ENCODE results near the gene TMEM50B. TPM values are rescaled to one million over a fixed set of nuclear protein-coding genes. Genes with fewer than 3 reads are reported as not detected.

Gene TMEM50B
- total and polyA plus RNA-seq, 2 of the 8 experiments (the other 6 are each of a cell fraction or from before 2014, with no cell fraction given): 16.8 to 20.5 TPM

GRCh38 chr21:33412832-33413519 is 66.8 kb downstream of the TMEM50B start:
- no peaks in the 10 kb centered on the region for H3K23me2 ChIP-seq (ENCODE audit: low read depth, low read length)
- H2BK15ac ChIP-seq (ENCODE audit: low read length): no peak overlapping the region
- H2BK20ac ChIP-seq (ENCODE audit: low read length): no peak overlapping the region
- ChIA-PET CTCF (ENCODE audit: partially characterized antibody) (interaction anchor here (0.6 to 2.1 kb wide), 5 partner anchors 25 to 215 kb away, joined by 3 to 11 read pairs (median 4); no protein-coding TSS in a partner anchor), POLR2A (ENCODE audit: partially characterized antibody) (interaction anchor here (0.8 to 1.2 kb wide), 3 partner anchors 9 to 51 kb away, joined by 3 to 6 read pairs (median 4); partner anchors contain the start of gene IFNGR2)
- H3K27me3 ChIP-seq (replicated peaks in 1 of 4; ENCODE audit: control insufficient read depth in 3 of 4, extremely low read depth in 1 of 4, insufficient read depth in 3 of 4, low read length in 3 of 4): no peaks in the 10 kb centered on the region
- H3K27ac ChIP-seq (ENCODE audit: low read depth, low read length): no peak overlapping the region
- no peak overlapping the region for H2BK12ac ChIP-seq (ENCODE audit: low read depth, low read length)
- H2AFZ ChIP-seq (ENCODE audit: low read length): no peak overlapping the region
- H4K5ac ChIP-seq (ENCODE audit: insufficient read length, low read depth, low read length): no peak overlapping the region
- H3K79me1 ChIP-seq (ENCODE audit: low read depth, low read length): peaks cover 12% of the 10 kb centered on the region
- H3K79me2 ChIP-seq (ENCODE audit: control insufficient read depth in 1 of 2, insufficient read depth in 2 of 2, low read length in 2 of 2): peaks cover 3 to 69% of the 10 kb centered on the region in 2 experiments
- no peak overlapping the region for H3K14ac ChIP-seq (ENCODE audit: insufficient read length)
- H4K91ac ChIP-seq (replicated peaks; ENCODE audit: insufficient read length, low read length): no peak overlapping the region
- H3K4ac ChIP-seq (replicated peaks; ENCODE audit: insufficient read length, low read depth, low read length): no peak overlapping the region
- no peak overlapping the region for H3K56ac ChIP-seq (replicated peaks; ENCODE audit: insufficient read length, low read depth, low read length)
- H3K18ac ChIP-seq (ENCODE audit: extremely low read depth, low read length): no peak overlapping the region; the same call in 1 of the 2 replicates
- 68% methylated on average over 9 of the region's 9 CpGs; no CpG with 5 or more reads in 1 of the 2 experiments for WGBS, 2 experiments (ENCODE audit: extremely low coverage in 1 of 2, insufficient coverage in 1 of 2, insufficient read length in 1 of 2, insufficient replicate concordance in 2 of 2, low coverage in 1 of 2, low lambda C conversion rate in 2 of 2, missing lambda C conversion rate in 1 of 2)
- H3K36me3 ChIP-seq (ENCODE audit: control insufficient read depth in 2 of 4, insufficient read depth in 4 of 4, low read length in 3 of 4): peaks cover 3 to 14% (median 9%) of the 10 kb centered on the region in 4 experiments; a peak in 5 of 8 replicates
- no peak overlapping the region for H3K4me3 ChIP-seq (ENCODE audit: extremely low read depth in 1 of 4, insufficient read depth in 2 of 4, low read depth in 3 of 4, low read length in 4 of 4)
- H2BK5ac ChIP-seq (ENCODE audit: low read depth, low read length): 0 out of 2 replicates have a peak overlapping the region, but pooled peaks have one; percentile 26
- 0 out of 2 replicates have a peak overlapping the region, but pooled peaks have one; percentile 8 for H2AK5ac ChIP-seq (ENCODE audit: low read depth, low read length)
- H4K20me1 ChIP-seq (replicated peaks in 1 of 2; ENCODE audit: control insufficient read depth in 1 of 2, insufficient read depth in 2 of 2, low read length in 2 of 2): peaks cover 5 to 7% of the 10 kb centered on the region in 2 experiments
- no peak overlapping the region for H3K23ac ChIP-seq (ENCODE audit: insufficient read length)
- peaks cover 4 to 13% (median 7%) of the 10 kb centered on the region in 4 experiments; a peak in 6 of 7 replicates for H3K4me1 ChIP-seq (replicated peaks in 1 of 4; ENCODE audit: control insufficient read depth in 3 of 4, insufficient read depth in 4 of 4, low read length in 3 of 4)
- no peak overlapping the region for H2BK120ac ChIP-seq (replicated peaks; ENCODE audit: low read depth, low read length)
- no peak for DNase-seq (ENCODE audit: low read depth in 1 of 2, low spot score in 2 of 2)
- 0 out of 7 replicates have a peak overlapping the region, but pooled peaks of 1 of the 4 experiments have one; percentile 21 for H3K9ac ChIP-seq (replicated peaks in 1 of 4; ENCODE audit: extremely low read depth in 1 of 4, low read depth in 3 of 4, low read length in 3 of 4)
- no peaks in the 10 kb centered on the region for H3K9me3 ChIP-seq (ENCODE audit: insufficient read depth in 2 of 2, low read depth in 1 of 2, low read length in 1 of 2)
- no peak overlapping the region for H4K8ac ChIP-seq (ENCODE audit: extremely low read depth, insufficient read depth, low read length)
- no peak for FAIRE-seq
- H3K4me2 ChIP-seq (ENCODE audit: insufficient read depth in 1 of 2, low read depth in 2 of 2, low read length in 2 of 2): peak overlapping the region in 1 of 2 experiments; percentile 9; a peak in 1 of 4 replicates
- TF ChIP-seq SIRT6 (IDR thresholded peaks at IDR 0.05; ENCODE audit: low read length): no peak
- no peak for TF ChIP-seq KDM4A (IDR thresholded peaks at IDR 0.05; ENCODE audit: low read depth, low read length, severe bottlenecking)
- no peak for TF ChIP-seq RAD21 (IDR thresholded peaks at IDR 0.05 in 1 of 2, conservative IDR thresholded peaks at IDR 0.05 in 1 of 2; ENCODE audit: low read depth in 2 of 2, low read length in 2 of 2)
- no peak for TF ChIP-seq TAF7 (optimal IDR thresholded peaks at IDR 0.05; ENCODE audit: borderline replicate concordance, low read depth, low read length)
- TF ChIP-seq CBX8 (IDR thresholded peaks at IDR 0.05; ENCODE audit: borderline replicate concordance, low read depth, low read length): no peak
- TF ChIP-seq CTBP2 (IDR thresholded peaks at IDR 0.05; ENCODE audit: borderline replicate concordance, insufficient read depth, insufficient read length, low read length): no peak
- no peak for TF ChIP-seq HDAC6 (IDR thresholded peaks at IDR 0.05; ENCODE audit: low read depth, low read length)
